Measurements from ENCODE around the gene STUB1. TPM values are rescaled to one million over a fixed set of nuclear protein-coding genes. Genes with fewer than 3 reads are reported as not detected.
A peak's percentile ranks its signal among the peaks of the same experiment; 100 is the strongest.

STUB1 gene
- total RNA-seq, 2 donors from 2014 or later, result 95.0 to 172 TPM

DNA sequence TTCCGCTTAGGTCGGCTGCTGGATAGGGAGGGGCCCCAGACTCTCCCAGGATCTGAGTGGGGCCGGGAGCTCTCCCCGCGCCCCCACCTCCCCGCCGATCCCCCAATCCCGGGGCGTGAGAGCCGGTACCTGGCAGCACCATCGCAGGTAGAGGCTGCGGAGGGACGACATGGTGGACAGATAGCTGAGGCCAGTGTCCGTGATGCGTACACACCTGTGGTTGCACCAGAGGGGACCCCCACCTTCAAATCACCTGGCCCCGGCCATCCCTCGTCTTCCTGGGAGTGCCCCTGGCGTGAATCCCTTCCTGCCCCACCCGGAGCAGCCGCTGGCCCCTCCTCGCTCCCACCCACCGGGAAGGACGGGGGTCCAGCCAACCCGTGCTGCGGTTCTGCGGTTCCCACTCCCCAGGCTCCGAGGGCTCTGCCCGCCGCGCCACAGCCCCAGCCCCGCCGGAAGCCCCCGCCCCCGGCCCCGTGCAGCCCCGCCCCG lies 14.7 kb downstream of the STUB1 start:
- ATAC-seq (no peak), DNase-seq (ENCODE audit: low spot score) (no peak)
- Mint-ChIP-seq H3K9me3 (no peaks in the 10 kb centered on the region), H3K36me3 (no peaks in the 10 kb centered on the region), H3K27me3 (peaks cover 0 to 8% of the 10 kb centered on the region in 2 donors), H3K27ac (no peak overlapping the region), H3K4me3 (no peak overlapping the region), H3K4me1 (ENCODE audit: low read depth in 2 of 2) (peaks cover 3 to 10% of the 10 kb centered on the region in 2 donors)

- Mint-ChIP-seq H3K36me3 (no peaks in the 10 kb centered on the region), H3K27me3 (peaks cover 0 to 8% of the 10 kb centered on the region in 2 donors), H3K27ac (no peak overlapping the region), H3K4me1 (ENCODE audit: low read depth in 2 of 2) (peaks cover 3 to 7% of the 10 kb centered on the region in 2 donors), H3K4me3 (peak overlapping the region; percentile 49), H3K9me3 (no peaks in the 10 kb centered on the region)
- DNase-seq (ENCODE audit: low spot score), result no peak
- ATAC-seq, result peak; percentile 56 to 78
Observed at GRCh38 chr16:695355-696089, 15.3 kb downstream of the STUB1 start.

GRCh38 chr16:698911-699671 lies 18.9 kb downstream of the STUB1 start:
- DNase-seq (ENCODE audit: low spot score) (no peak), ATAC-seq (no peak)
- H3K4me3 Mint-ChIP-seq, result no peak overlapping the region
- peaks cover 9 to 10% of the 10 kb centered on the region in 2 donors for H3K27me3 Mint-ChIP-seq
- H3K9me3 Mint-ChIP-seq, result no peaks in the 10 kb centered on the region
- H3K36me3 Mint-ChIP-seq, result no peaks in the 10 kb centered on the region
- no peak overlapping the region for H3K27ac Mint-ChIP-seq
- H3K4me1 Mint-ChIP-seq (ENCODE audit: low read depth in 2 of 2), result peaks cover 0 to 3% of the 10 kb centered on the region in 2 donors

DNA sequence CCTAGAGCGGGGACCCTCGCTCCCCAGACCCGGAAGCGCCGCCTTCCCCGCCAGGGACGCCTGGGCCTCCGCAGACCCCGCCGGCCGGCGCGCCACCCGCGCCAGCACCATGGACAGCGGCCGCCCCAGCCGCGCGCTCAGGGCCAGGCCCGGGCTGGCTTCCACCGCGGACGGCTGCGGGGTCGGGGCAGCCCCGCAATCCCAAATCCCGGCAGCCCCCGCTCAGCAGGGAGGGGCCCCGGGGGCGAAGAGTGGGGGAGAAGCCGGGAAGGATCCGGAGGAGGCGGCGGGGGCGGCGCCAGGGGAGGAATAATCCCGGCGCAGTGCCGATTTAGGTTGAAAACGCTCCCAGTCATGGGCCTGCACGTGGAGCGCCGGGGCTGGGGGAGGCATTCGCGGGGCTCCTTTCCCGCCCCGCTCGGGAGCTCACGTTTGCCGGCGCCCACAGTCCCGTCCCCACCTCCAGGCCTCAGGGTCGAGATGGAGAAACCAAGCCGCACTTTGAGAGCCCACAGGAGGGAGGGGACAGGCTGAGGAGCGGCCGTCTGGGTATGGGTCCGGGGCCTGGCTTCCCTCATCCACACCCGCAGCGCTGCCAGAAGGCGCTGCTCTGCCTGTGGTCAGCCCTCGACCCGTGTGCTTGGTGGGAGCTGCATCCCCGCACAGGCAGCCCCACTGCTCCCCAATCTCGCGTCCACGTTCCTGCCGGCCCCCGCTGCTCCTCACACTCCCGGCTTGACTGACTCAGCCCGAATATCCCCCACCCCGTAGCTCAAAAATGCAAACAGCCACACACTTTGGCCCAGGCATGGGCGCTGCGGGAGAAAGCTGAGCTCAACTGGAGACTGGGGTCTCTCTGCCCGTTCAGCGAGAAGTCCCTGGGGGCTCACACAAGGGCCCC lies 20.7 kb downstream of the STUB1 start:
- no peak for DNase-seq (ENCODE audit: low spot score)
- Mint-ChIP-seq H3K9me3 (no peaks in the 10 kb centered on the region), H3K27ac (no peak overlapping the region), H3K4me3 (no peak overlapping the region), H3K36me3 (no peaks in the 10 kb centered on the region), H3K4me1 (ENCODE audit: low read depth in 2 of 2) (no peaks in the 10 kb centered on the region), H3K27me3 (peaks cover 9% of the 10 kb centered on the region in 2 donors)
- peak; percentile 51 to 52 for ATAC-seq

DNA sequence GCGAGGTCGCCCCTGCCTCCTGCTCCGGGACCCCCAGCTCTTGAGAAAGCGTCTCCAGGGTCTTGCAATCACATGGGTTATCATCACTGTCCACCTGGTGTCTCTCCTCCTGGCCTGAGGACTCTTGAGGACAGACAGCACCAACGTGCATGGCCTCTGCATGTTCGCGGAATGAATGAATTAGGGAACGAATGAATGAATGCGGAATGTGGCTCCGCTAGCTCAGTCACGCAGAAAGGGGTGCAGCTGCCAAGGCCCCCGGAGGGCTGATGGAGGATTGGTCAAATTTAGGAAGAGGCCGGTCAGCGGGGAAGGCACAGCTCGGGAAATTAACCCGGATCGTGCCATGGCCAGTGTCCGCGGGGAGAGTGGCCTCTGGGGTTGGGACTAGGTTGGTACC lies 22.1 kb downstream of the STUB1 start:
- peaks cover 9% of the 10 kb centered on the region in 2 donors for H3K27me3 Mint-ChIP-seq
- no peaks in the 10 kb centered on the region for H3K36me3 Mint-ChIP-seq
- no peak for DNase-seq (ENCODE audit: low spot score)
- H3K9me3 Mint-ChIP-seq, result no peaks in the 10 kb centered on the region
- no peak overlapping the region for H3K4me3 Mint-ChIP-seq
- H3K4me1 Mint-ChIP-seq (ENCODE audit: low read depth in 2 of 2), result no peaks in the 10 kb centered on the region
- no peak for ATAC-seq
- H3K27ac Mint-ChIP-seq, result no peak overlapping the region

GRCh38 chr16:703406-703805 lies 23.2 kb downstream of the STUB1 start:
- H3K9me3 Mint-ChIP-seq, result no peaks in the 10 kb centered on the region
- ATAC-seq, result no peak
- DNase-seq (ENCODE audit: low spot score), result no peak
- H3K27me3 Mint-ChIP-seq, result peaks cover 9 to 16% of the 10 kb centered on the region in 2 donors
- no peak overlapping the region for H3K4me3 Mint-ChIP-seq
- H3K27ac Mint-ChIP-seq, result no peak overlapping the region
- no peaks in the 10 kb centered on the region for H3K36me3 Mint-ChIP-seq
- H3K4me1 Mint-ChIP-seq (ENCODE audit: low read depth in 2 of 2), result no peaks in the 10 kb centered on the region

DNA sequence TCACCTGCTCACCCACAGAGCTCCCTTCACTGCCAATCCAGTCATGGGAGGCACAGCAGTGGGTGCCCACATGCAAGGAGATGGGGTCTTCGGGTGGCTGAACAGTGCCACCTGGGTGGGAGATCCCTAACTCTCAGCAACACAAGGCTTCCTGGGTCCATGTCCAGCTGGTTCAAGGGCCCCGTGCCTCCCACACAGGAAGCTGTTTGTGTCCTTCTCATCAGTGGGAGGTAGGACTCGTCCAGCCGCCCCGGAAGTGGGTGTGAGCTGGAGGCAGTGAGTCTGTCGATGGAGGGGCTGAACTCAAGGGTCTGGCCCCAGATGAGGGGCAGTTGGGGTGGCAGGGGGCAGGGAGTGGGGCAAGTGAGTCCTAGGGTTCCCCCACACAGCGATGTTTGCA lies 23.8 kb downstream of the STUB1 start:
- H3K4me3 Mint-ChIP-seq, result no peak overlapping the region
- no peaks in the 10 kb centered on the region for H3K4me1 Mint-ChIP-seq (ENCODE audit: low read depth in 2 of 2)
- no peak overlapping the region for H3K27ac Mint-ChIP-seq
- no peaks in the 10 kb centered on the region for H3K9me3 Mint-ChIP-seq
- no peak for DNase-seq (ENCODE audit: low spot score)
- H3K36me3 Mint-ChIP-seq, result no peaks in the 10 kb centered on the region
- ATAC-seq, result no peak
- H3K27me3 Mint-ChIP-seq, result peaks cover 9 to 17% of the 10 kb centered on the region in 2 donors

GRCh38 chr16:704552-705380 lies 24.6 kb downstream of the STUB1 start:
- no peak overlapping the region for H3K4me3 Mint-ChIP-seq
- H3K4me1 Mint-ChIP-seq (ENCODE audit: low read depth in 2 of 2), result no peaks in the 10 kb centered on the region
- H3K36me3 Mint-ChIP-seq, result no peaks in the 10 kb centered on the region
- H3K27me3 Mint-ChIP-seq, result peaks cover 9 to 17% of the 10 kb centered on the region in 2 donors
- DNase-seq (ENCODE audit: low spot score), result no peak
- ATAC-seq, result no peak
- H3K9me3 Mint-ChIP-seq, result no peaks in the 10 kb centered on the region
- no peak overlapping the region for H3K27ac Mint-ChIP-seq

DNA sequence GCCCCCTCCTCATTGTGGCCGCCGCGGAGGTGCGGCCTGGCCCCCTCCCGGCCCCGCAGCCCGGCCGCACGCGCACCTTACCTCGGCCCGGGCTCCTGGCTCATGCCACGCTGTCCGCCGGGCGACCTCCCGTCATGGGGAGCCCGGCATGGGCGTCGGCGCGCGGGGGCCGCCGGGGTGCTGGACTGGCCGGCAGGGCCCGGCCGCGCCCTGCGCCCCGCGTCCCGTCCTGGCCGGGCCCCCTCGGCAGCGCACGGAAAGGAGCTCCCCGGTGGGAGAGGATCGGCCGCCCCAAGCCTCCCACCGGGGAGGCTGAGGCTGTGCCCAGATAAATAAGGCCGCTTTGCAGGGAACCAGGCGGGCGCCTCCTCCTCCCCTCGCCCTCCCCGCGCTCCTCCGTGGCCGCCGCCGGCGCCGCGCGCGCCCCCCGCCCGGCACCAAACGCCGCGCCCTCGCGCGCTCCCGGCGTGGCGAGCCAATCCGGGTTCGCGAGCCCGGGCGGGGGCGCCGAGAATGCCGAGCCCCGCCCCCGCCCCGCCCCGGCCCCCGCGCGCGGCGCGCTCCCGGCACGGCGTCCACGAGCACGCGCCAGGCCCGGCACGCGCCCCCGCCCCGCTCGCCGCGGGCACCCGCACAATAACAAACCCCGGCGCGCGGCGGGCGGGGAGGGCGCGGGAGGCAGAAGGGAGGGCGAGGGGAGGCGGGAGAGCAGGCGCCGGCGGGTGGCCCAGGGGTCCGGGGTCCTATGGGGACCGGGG lies 25.4 kb downstream of the STUB1 start, which contains the start of gene FBXL16:
Gene FBXL16, minus strand, starts transcription at position 371 of the 758 bp plus-strand sequence. CDS start 8,396 bp downstream, outside the sequence.
- H3K9me3 Mint-ChIP-seq, result no peaks in the 10 kb centered on the region
- H3K4me1 Mint-ChIP-seq (ENCODE audit: low read depth in 2 of 2), result no peaks in the 10 kb centered on the region
- no peak within 1 kb of the TSS for H3K4me3 Mint-ChIP-seq
- peaks cover 9 to 17% of the 10 kb centered on the region in 2 donors for H3K27me3 Mint-ChIP-seq
- H3K27ac Mint-ChIP-seq, result no peak within 1 kb of the TSS
- H3K36me3 Mint-ChIP-seq, result no peaks in the 10 kb centered on the region
- ATAC-seq (no peak), DNase-seq (ENCODE audit: low spot score) (no peak)

GRCh38 chr16:706189-707061 lies 26.2 kb downstream of the STUB1 start:
- Mint-ChIP-seq H3K9me3 (no peaks in the 10 kb centered on the region), H3K4me3 (no peak overlapping the region), H3K36me3 (no peaks in the 10 kb centered on the region), H3K27me3 (peaks cover 9 to 17% of the 10 kb centered on the region in 2 donors), H3K4me1 (ENCODE audit: low read depth in 2 of 2) (no peaks in the 10 kb centered on the region), H3K27ac (no peak overlapping the region)
- ATAC-seq (no peak), DNase-seq (ENCODE audit: low spot score) (no peak)

DNA sequence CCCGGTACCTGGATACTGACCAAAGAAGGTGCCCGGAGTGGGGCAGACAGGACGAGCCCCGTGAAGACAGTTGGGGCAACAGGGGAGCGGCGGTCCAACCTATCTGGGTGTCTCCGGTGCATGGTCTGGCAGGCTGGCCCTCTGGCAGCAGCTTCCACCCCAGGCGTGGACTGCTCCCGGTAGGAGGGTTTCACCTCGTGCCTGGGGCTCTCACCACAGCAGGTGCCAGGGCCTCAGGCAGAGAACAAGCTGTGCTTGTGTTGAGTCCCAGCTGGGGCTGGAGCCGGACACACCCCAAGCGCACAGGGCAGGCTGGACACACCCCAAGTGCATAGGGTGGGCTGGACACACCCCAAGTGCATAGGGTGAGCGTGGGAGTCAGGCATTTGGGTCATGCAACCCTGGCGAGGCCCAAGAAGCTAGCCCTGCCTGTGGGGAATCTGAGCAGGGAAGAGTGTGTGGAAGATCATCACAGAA lies 26.9 kb downstream of the STUB1 start:
- no peak overlapping the region for H3K27ac Mint-ChIP-seq
- no peak for ATAC-seq
- no peak overlapping the region for H3K4me3 Mint-ChIP-seq
- H3K36me3 Mint-ChIP-seq, result no peaks in the 10 kb centered on the region
- H3K27me3 Mint-ChIP-seq, result peaks cover 7 to 16% of the 10 kb centered on the region in 2 donors
- H3K9me3 Mint-ChIP-seq, result no peaks in the 10 kb centered on the region
- no peak for DNase-seq (ENCODE audit: low spot score)
- no peaks in the 10 kb centered on the region for H3K4me1 Mint-ChIP-seq (ENCODE audit: low read depth in 2 of 2)

Measured in natural killer cell treated with Interleukin-12 subunit alpha and Interleukin-12 subunit beta and Interleukin-15 and Interleukin-18, amount 100 ng/mL, for 72 hours (primary cell).